Panc1 (cell line): ENCODE measurements around the gene APOE. TPM values are rescaled to one million over a fixed set of nuclear protein-coding genes. Genes with fewer than 3 reads are reported as not detected.

Source experiments
- ATAC-seq: fragments of 200-7000 bp; cut with Tn5 transposase; 2 replicates; pipeline ENCODE4 v1.9.1; 2020; ENCODE audit warnings: mild to moderate bottlenecking, moderate library complexity
- BruUV-seq: library from RNA; stranded (reverse); fragments of 400-500 nt; replicated peaks from 2 replicates; lab custom pipeline; 2021; lab: Mats Ljungman, UMichigan
- CTCF ChIA-PET: fragments of 300-600 bp; sonication (Branson Sonifier 250); formaldehyde crosslinking; loops from one replicate; lab custom pipeline; 2022; ENCODE audit warnings: antibody characterized with exemption; lab: Charles Lee
- POLR2A ChIA-PET: fragments of 300-600 bp; sonication (Branson Sonifier 250); formaldehyde crosslinking; loops from one replicate; lab custom pipeline; 2022; ENCODE audit warnings: antibody characterized with exemption; lab: Charles Lee
- DNase-seq: peaks from one replicate; pipeline ENCODE4 v3.0.0-alpha.2; 2010; ENCODE audit warnings: low read depth, low spot score
- H3K27ac ChIP-seq: 2 replicates; pipeline ENCODE4 v1.5.1; 2011; ENCODE audit warnings: mild to moderate bottlenecking, low read length, inconsistent platforms
- H3K27me3 ChIP-seq: fragments of 200-500 bp; sonication (Bioruptor generic); 2 replicates; pipeline ENCODE4 v1.6.0; 2014; ENCODE audit warnings: low read length, inconsistent platforms; ENCODE audit not compliant: control insufficient read depth, insufficient read depth
- H3K36me3 ChIP-seq: fragments of 200-500 bp; sonication (Bioruptor generic); 2 replicates; pipeline ENCODE4 v1.5.1; 2014; ENCODE audit warnings: inconsistent platforms, mild to moderate bottlenecking, low read length, moderate library complexity; ENCODE audit not compliant: control insufficient read depth, insufficient read depth
- H3K4me1 ChIP-seq: 2 replicates; pipeline ENCODE4 v1.5.1; 2011; ENCODE audit warnings: inconsistent platforms, mild to moderate bottlenecking, low read length, moderate library complexity; ENCODE audit not compliant: control insufficient read depth, insufficient read depth
- H3K4me3 ChIP-seq, 2 experiments: 2 replicates each; pipeline ENCODE4 v1.5.1; 2011 to 2012; ENCODE audit warnings: low read depth in 2 of 2, low read length in 2 of 2, mild to moderate bottlenecking in 2 of 2, inconsistent platforms in 1 of 2, moderate library complexity in 1 of 2
- H3K9me3 ChIP-seq: fragments of 200-500 bp; sonication (Bioruptor generic); 2 replicates; pipeline ENCODE4 v1.5.1; 2014; ENCODE audit warnings: low read depth, mild to moderate bottlenecking, inconsistent platforms, low read length, moderate library complexity; ENCODE audit not compliant: control insufficient read depth, insufficient read depth
- POLR2AphosphoS5 ChIP-seq: IDR thresholded peaks from 2 replicates; pipeline ENCODE4 v1.6.1; 2012; ENCODE audit warnings: mild to moderate bottlenecking, low read depth, low read length, moderate library complexity
- SIN3A ChIP-seq: IDR thresholded peaks from 2 replicates; pipeline ENCODE4 v1.6.1; 2012; ENCODE audit warnings: low read depth, mild to moderate bottlenecking, low read length, moderate library complexity, borderline replicate concordance; ENCODE audit not compliant: insufficient read depth
- TCF7L2 ChIP-seq: IDR thresholded peaks from 2 replicates; pipeline ENCODE4 v1.6.1; 2011; ENCODE audit warnings: mild to moderate bottlenecking, low read depth, low read length, inconsistent platforms
- in situ Hi-C: cut with HindIII; loops from 2 replicates; pipeline ENCODE4 v1.10.0; 2016; ENCODE audit warnings: low sequenced_read_pairs, low pct_unique_long_range_greater_than_20kb
- intact Hi-C: fragments of 100-400 bp; cut with micrococcal nuclease; formaldehyde crosslinking; loops from one replicate; pipeline ENCODE4 v1.10.0; 2022; ENCODE audit not compliant: unreplicated experiment
- total RNA-seq: library from RNA; stranded (reverse); gene quantifications from one replicate; pipeline ENCODE4 v1.2.1, GENCODE V29; 2021; ENCODE audit not compliant: unreplicated experiment
- TF ChIP-seq, protein P1 (sequence below), 2 experiments: IDR thresholded peaks; 2 replicates each; pipeline ENCODE4 v1.6.1; 2011 to 2012; ENCODE audit warnings: low read depth in 2 of 2, control low read depth in 1 of 2, low read length in 1 of 2, mild to moderate bottlenecking in 1 of 2, moderate library complexity in 1 of 2; ENCODE audit not compliant: insufficient read depth in 1 of 2
- TF ChIP-seq, protein P2 (sequence below): fragments of 450-650 bp; IDR thresholded peaks from 2 replicates; pipeline ENCODE4 v1.5.1; 2017; ENCODE audit warnings: mild to moderate bottlenecking

Gene APOE
- total RNA-seq, 1 experiment from 2014 or later, result 780 TPM

DNA sequence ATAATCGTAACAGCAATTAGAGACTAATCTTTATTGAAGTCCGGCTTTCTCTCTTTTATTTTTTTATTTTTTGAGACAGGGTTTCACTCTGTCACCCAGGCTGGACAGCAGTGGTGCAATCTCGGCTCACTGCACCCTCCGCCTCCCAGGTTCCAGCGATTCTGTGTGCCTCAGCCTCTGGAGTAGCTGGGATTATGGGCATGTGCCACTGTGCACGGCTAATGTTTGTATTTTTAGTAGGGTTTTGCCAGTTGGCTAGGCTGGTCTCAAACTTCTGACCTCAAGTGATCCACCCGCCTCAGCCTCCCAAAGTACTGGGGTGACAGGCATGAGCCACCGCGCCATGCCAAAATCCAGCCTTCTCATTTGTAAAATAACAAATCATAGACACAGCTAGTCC is 44.0 kb downstream of the APOE start:
- TF ChIP-seq, protein P1, sequence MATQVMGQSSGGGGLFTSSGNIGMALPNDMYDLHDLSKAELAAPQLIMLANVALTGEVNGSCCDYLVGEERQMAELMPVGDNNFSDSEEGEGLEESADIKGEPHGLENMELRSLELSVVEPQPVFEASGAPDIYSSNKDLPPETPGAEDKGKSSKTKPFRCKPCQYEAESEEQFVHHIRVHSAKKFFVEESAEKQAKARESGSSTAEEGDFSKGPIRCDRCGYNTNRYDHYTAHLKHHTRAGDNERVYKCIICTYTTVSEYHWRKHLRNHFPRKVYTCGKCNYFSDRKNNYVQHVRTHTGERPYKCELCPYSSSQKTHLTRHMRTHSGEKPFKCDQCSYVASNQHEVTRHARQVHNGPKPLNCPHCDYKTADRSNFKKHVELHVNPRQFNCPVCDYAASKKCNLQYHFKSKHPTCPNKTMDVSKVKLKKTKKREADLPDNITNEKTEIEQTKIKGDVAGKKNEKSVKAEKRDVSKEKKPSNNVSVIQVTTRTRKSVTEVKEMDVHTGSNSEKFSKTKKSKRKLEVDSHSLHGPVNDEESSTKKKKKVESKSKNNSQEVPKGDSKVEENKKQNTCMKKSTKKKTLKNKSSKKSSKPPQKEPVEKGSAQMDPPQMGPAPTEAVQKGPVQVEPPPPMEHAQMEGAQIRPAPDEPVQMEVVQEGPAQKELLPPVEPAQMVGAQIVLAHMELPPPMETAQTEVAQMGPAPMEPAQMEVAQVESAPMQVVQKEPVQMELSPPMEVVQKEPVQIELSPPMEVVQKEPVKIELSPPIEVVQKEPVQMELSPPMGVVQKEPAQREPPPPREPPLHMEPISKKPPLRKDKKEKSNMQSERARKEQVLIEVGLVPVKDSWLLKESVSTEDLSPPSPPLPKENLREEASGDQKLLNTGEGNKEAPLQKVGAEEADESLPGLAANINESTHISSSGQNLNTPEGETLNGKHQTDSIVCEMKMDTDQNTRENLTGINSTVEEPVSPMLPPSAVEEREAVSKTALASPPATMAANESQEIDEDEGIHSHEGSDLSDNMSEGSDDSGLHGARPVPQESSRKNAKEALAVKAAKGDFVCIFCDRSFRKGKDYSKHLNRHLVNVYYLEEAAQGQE (IDR thresholded peaks at IDR 0.05; ENCODE audit: insufficient read depth in 1 of 2, low read depth in 2 of 2, low read length in 1 of 2), result no peak
- TF ChIP-seq TCF7L2, result no peak
- no peak for TF ChIP-seq POLR2AphosphoS5
- no peak for TF ChIP-seq SIN3A
- POLR2A ChIA-PET, result no interaction called here

DNA sequence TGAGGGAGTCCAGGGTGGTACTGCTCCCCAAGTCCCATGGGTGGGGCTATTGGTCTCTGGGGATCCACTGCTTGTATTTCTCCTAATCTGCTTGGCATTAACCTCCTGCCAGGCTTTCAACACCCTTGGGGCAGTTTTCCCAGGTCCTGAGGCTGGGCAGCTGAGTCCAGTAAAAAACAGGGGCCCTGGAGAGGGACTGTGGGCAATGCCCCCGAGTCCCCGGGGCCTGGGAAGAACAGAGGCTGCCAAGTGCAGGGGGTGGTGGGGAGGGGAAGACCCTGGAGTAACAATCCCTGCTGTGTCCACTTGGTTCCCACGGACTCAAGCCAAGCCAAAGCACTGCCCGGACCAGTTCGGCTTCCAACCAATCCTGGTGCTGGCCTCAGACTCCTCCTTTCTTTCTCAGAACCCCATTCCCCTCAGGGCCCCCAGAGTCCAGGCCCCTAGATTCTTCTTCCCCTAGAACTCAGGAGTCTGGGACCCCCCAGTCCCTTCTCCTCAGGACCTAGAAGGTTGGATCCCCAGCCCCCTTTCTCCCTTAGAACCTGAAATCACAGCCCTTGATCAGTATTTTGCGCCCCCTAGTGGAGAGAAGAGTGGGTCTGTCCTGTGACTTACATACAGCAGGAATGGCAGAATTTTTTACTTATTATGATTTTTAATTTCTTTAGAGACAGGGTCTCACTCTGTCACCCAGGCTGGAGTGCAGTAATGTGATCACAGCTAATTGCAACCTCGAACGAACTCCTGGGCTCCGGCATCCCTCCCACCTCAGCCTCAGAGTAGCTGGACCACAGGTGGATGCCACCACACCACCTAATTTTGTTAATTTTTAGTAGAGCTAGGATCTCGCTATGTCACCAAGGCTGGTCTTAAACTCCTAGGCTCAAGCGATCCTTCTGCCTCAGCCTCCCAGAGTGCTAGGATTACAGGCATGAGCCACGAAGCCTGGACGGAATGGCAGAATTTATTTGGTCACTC is 45.9 kb downstream of the APOE start:
- H3K27me3 ChIP-seq, result no peaks in the 10 kb centered on the region
- peaks cover 6% of the 10 kb centered on the region; the same call in 1 of the 2 replicates for H3K4me1 ChIP-seq
- DNase-seq (no peak), ATAC-seq (peak; percentile 49; the same call in 1 of the 2 replicates)
- in situ Hi-C loops (no loop called here), intact Hi-C loops (loop anchor here (5.0 kb wide), 1 partner anchor 49 kb away; no protein-coding TSS in a partner anchor)
- no peaks in the 10 kb centered on the region; the same call in 1 of the 2 replicates for H3K36me3 ChIP-seq
- H3K27ac ChIP-seq, result no peak overlapping the region
- ChIA-PET POLR2A (no interaction called here), CTCF (interaction anchor here (0.7 to 0.8 kb wide), 2 partner anchors 48 to 378 kb away, joined by 4 to 6 read pairs; no protein-coding TSS in a partner anchor)
- no peak overlapping the region for H3K4me3 ChIP-seq
- no TSS peak for BruUV-seq
- no peaks in the 10 kb centered on the region for H3K9me3 ChIP-seq
- TF ChIP-seq, protein P2, sequence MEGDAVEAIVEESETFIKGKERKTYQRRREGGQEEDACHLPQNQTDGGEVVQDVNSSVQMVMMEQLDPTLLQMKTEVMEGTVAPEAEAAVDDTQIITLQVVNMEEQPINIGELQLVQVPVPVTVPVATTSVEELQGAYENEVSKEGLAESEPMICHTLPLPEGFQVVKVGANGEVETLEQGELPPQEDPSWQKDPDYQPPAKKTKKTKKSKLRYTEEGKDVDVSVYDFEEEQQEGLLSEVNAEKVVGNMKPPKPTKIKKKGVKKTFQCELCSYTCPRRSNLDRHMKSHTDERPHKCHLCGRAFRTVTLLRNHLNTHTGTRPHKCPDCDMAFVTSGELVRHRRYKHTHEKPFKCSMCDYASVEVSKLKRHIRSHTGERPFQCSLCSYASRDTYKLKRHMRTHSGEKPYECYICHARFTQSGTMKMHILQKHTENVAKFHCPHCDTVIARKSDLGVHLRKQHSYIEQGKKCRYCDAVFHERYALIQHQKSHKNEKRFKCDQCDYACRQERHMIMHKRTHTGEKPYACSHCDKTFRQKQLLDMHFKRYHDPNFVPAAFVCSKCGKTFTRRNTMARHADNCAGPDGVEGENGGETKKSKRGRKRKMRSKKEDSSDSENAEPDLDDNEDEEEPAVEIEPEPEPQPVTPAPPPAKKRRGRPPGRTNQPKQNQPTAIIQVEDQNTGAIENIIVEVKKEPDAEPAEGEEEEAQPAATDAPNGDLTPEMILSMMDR, result peak; percentile 86
- TF ChIP-seq, protein P1 (IDR thresholded peaks at IDR 0.05; ENCODE audit: insufficient read depth in 1 of 2, low read depth in 2 of 2, low read length in 1 of 2), result no peak

More for the DNA sequence above, 44.0 kb downstream of the APOE start:
- ATAC-seq (no peak), DNase-seq (no peak)
- in situ Hi-C loops, result no loop called here
- Histone ChIP-seq H3K36me3 (no peaks in the 10 kb centered on the region), H3K4me3 (no peak overlapping the region), H3K4me1 (0 out of 2 replicates have a peak, but pooled peaks cover 3% of the 10 kb centered on the region), H3K27me3 (no peaks in the 10 kb centered on the region), H3K27ac (no peak overlapping the region), H3K9me3 (no peaks in the 10 kb centered on the region)
- BruUV-seq, result no TSS peak
- intact Hi-C loops, result no loop called here
- CTCF ChIA-PET, result no interaction called here
